Trophoblast cell (in vitro differentiated cells and primary cell): ENCODE data around the gene SLC1A5.
"Not testable (repeated sequence)": the region's sequence is repeated elsewhere in the genome, so short reads cannot be mapped to it uniquely, and the experiment has no call there.

Experiments used
- DNase-seq, 2 donors: peaks; one replicate each; pipeline ENCODE4 v3.0.0-alpha.2; 2016
- H2AFZ ChIP-seq: 2 replicates; pipeline ENCODE4 v1.6.1; 2013; ENCODE audit warnings: low read length, moderate library complexity, mild to moderate bottlenecking; ENCODE audit not compliant: insufficient read depth, poor library complexity
- H2AK5ac ChIP-seq: 2 replicates; pipeline ENCODE4 v1.6.1; 2013; ENCODE audit warnings: mild to moderate bottlenecking, low read length
- H2BK120ac ChIP-seq: 2 replicates; pipeline ENCODE4 v1.6.1; 2013; ENCODE audit warnings: low read length, mild to moderate bottlenecking, moderate library complexity; ENCODE audit not compliant: insufficient read depth, poor library complexity
- H2BK12ac ChIP-seq: 2 replicates; pipeline ENCODE4 v1.6.1; 2013; ENCODE audit warnings: mild to moderate bottlenecking, low read length, moderate library complexity
- H2BK5ac ChIP-seq: 2 replicates; pipeline ENCODE4 v1.6.1; 2013; ENCODE audit warnings: low read length, low read depth, moderate library complexity, mild to moderate bottlenecking; ENCODE audit not compliant: poor library complexity
- H3K14ac ChIP-seq: 2 replicates; pipeline ENCODE4 v1.6.1; 2013; ENCODE audit warnings: mild to moderate bottlenecking, low read length
- H3K18ac ChIP-seq: 2 replicates; pipeline ENCODE4 v1.6.1; 2013; ENCODE audit warnings: mild to moderate bottlenecking, low read length
- H3K23ac ChIP-seq: 2 replicates; pipeline ENCODE4 v1.6.1; 2013; ENCODE audit warnings: low read length
- H3K27ac ChIP-seq: 2 replicates; pipeline ENCODE4 v1.5.1; 2013; ENCODE audit warnings: low read depth, mild to moderate bottlenecking, inconsistent platforms, low read length, moderate library complexity
- H3K27me3 ChIP-seq: 2 replicates; pipeline ENCODE4 v1.6.1; 2013; ENCODE audit warnings: inconsistent platforms, mild to moderate bottlenecking, low read length, moderate library complexity; ENCODE audit not compliant: insufficient read depth
- H3K36me3 ChIP-seq, 2 experiments: 1 replicate in 1 of 2; 2 replicates in 1 of 2; pipeline ENCODE4 v1.6.1; 2013; ENCODE audit warnings: low read length in 2 of 2, mild to moderate bottlenecking in 2 of 2, moderate library complexity in 1 of 2; ENCODE audit not compliant: insufficient read depth in 2 of 2, control insufficient read depth in 1 of 2
- H3K4ac ChIP-seq: 2 replicates; pipeline ENCODE4 v1.6.1; 2013; ENCODE audit warnings: low read depth, mild to moderate bottlenecking, low read length, moderate library complexity
- H3K4me1 ChIP-seq, 2 experiments: 1 replicate in 1 of 2; 2 replicates in 1 of 2; pipeline ENCODE4 v1.6.1; 2013; ENCODE audit warnings: low read length in 2 of 2, mild to moderate bottlenecking in 2 of 2, moderate library complexity in 1 of 2; ENCODE audit not compliant: insufficient read depth in 2 of 2, control insufficient read depth in 1 of 2
- H3K4me2 ChIP-seq: 2 replicates; pipeline ENCODE4 v1.6.1; 2013; ENCODE audit warnings: inconsistent platforms, mild to moderate bottlenecking, low read length, moderate library complexity
- H3K4me3 ChIP-seq: 2 replicates; pipeline ENCODE4 v1.5.1; 2013; ENCODE audit warnings: mild to moderate bottlenecking, low read depth, low read length, inconsistent platforms
- H3K79me1 ChIP-seq: one replicate; pipeline ENCODE4 v1.6.1; 2013; ENCODE audit warnings: low read length
- H3K79me2 ChIP-seq: 2 replicates; pipeline ENCODE4 v1.6.1; 2013; ENCODE audit warnings: low read length, mild to moderate bottlenecking; ENCODE audit not compliant: control insufficient read depth, insufficient read depth, poor library complexity
- H3K9ac ChIP-seq: 2 replicates; pipeline ENCODE4 v1.6.1; 2013; ENCODE audit warnings: mild to moderate bottlenecking, low read length
- H3K9me3 ChIP-seq: 2 replicates; pipeline ENCODE4 v1.6.1; 2013; ENCODE audit warnings: low read depth, mild to moderate bottlenecking, control low read depth, inconsistent platforms, low read length; ENCODE audit not compliant: insufficient read depth
- H4K12ac ChIP-seq: 2 replicates; pipeline ENCODE4 v1.6.1; 2013; ENCODE audit warnings: low read depth, mild to moderate bottlenecking, low read length, moderate library complexity
- H4K8ac ChIP-seq: 2 replicates; pipeline ENCODE4 v1.6.1; 2013; ENCODE audit warnings: low read depth, mild to moderate bottlenecking, low read length, moderate library complexity
- H4K91ac ChIP-seq: one replicate; pipeline ENCODE4 v1.6.1; 2013; ENCODE audit warnings: low read depth, mild to moderate bottlenecking, low read length, moderate library complexity
- WGBS: extraction: QIAGEN DNeasy Blood & Tissue Kit; methylation state at CpG from one replicate; pipeline ENCODE4 v1.1.7; 2013; ENCODE audit warnings: missing lambda C conversion rate; ENCODE audit not compliant: insufficient read length, insufficient coverage; ENCODE audit errors: extremely low coverage; 5-methylcytosine and 5-hydroxymethylcytosine counted together

SLC1A5 gene

GRCh38 chr19:46773018-46773399, 15.4 kb downstream of the SLC1A5 start:
- Histone ChIP-seq H3K4ac (no peak overlapping the region), H3K23ac (no peak overlapping the region), H3K36me3 (peaks cover 30 to 32% of the 10 kb centered on the region in 2 experiments), H4K12ac (no peak overlapping the region), H2AFZ (no peak overlapping the region), H2BK5ac (no peak overlapping the region), H3K4me1 (no peaks in the 10 kb centered on the region), H4K91ac (no peak overlapping the region), H4K8ac (no peak overlapping the region), H3K79me2 (no peaks in the 10 kb centered on the region), H3K27me3 (no peaks in the 10 kb centered on the region), H2AK5ac (no peak overlapping the region), H3K14ac (no peak overlapping the region), H3K18ac (no peak overlapping the region), H2BK120ac (no peak overlapping the region), H3K27ac (no peak overlapping the region), H3K4me2 (no peak overlapping the region), H3K9me3 (no peaks in the 10 kb centered on the region), H3K4me3 (no peak overlapping the region), H2BK12ac (no peak overlapping the region), H3K9ac (no peak overlapping the region), H3K79me1 (no peaks in the 10 kb centered on the region)
- DNase-seq = no peak
- WGBS = no CpG with 5 or more reads among the region's 7 CpGs

DNA sequence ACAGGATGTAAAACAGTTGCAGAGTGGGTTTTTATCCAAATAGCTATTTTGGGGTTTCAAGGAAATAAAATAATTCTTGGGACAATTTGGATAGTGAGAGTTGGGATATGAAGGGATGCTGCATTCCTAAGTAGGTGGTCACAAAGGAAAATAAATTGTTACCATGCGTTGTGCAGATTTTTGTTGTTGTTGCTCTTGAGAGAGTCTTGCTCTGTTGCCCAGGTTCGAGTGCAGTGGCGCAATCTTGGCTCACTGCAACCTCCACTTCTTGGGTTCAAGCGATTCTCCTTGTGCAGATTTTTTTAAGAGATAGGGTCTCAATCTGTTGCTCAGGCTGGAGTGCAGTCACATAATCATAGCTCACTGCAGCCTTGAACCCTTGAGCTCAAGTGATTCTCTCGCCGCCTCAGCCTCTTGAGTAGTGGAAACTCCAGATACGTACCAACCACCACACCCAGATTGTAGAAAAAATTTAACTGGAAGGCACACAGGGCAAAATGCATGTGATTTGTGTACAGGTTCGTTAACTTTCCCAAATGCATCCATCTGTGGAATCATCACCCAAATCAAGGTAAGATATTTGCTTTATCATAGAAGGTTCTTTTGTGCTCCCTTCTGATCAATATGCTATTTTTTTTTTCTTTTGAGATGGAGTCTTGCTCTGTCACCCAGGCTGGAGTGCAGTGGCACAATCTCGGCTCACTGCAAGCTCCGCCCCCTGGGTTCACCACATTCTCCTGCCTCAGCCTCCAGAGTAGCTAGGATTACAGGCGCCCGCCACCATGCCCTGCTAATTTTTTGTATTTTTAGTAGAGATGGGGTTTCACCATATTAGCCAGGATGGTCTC, 16.0 kb downstream of the SLC1A5 start:
- no peaks in the 10 kb centered on the region for H3K79me1 ChIP-seq
- no peaks in the 10 kb centered on the region for H3K9me3 ChIP-seq
- H2AFZ ChIP-seq = no peak overlapping the region
- no peak overlapping the region for H2BK12ac ChIP-seq
- H4K8ac ChIP-seq = no peak overlapping the region
- no peak overlapping the region for H3K4me3 ChIP-seq
- no peaks in the 10 kb centered on the region for H3K79me2 ChIP-seq
- no peak overlapping the region for H3K9ac ChIP-seq
- no peak overlapping the region for H3K14ac ChIP-seq
- no peak overlapping the region for H2BK5ac ChIP-seq
- no peak overlapping the region for H3K23ac ChIP-seq
- peak in 1 of 2 donors; percentile 40 for DNase-seq
- H3K27ac ChIP-seq = no peak overlapping the region
- H2AK5ac ChIP-seq = no peak overlapping the region
- H3K18ac ChIP-seq = no peak overlapping the region
- no peak overlapping the region for H3K4me2 ChIP-seq
- WGBS = no CpG with 5 or more reads among the region's 12 CpGs
- peaks cover 26 to 27% of the 10 kb centered on the region in 2 experiments for H3K36me3 ChIP-seq
- H4K91ac ChIP-seq = no peak overlapping the region
- H3K27me3 ChIP-seq = no peaks in the 10 kb centered on the region
- no peaks in the 10 kb centered on the region for H3K4me1 ChIP-seq
- H3K4ac ChIP-seq = no peak overlapping the region
- H2BK120ac ChIP-seq = no peak overlapping the region
- H4K12ac ChIP-seq = no peak overlapping the region

DNA sequence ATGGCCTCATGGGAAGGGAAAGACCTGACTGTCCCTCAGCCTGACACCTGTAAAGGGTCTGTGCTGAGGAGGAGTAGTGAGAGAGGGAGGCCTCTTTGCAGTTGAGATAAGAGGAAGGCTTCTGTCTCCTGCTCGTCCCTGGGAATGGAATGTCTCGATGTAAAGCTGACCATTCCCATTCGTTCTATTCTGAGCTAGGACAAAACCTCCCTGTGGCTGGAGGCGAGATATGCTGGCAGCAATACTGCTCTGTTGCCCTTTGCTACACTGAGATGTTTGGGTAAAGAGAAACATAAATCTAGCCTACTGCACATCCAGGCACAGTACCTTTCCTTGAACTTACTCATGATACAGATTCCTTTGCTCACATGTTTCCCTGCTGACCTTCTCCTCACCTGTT, 19.6 kb downstream of the SLC1A5 start:
- H2BK5ac ChIP-seq, H3K27me3 ChIP-seq, H3K79me2 ChIP-seq, H3K4me3 ChIP-seq, H3K9ac ChIP-seq, H2AK5ac ChIP-seq, H3K4me1 ChIP-seq, H3K9me3 ChIP-seq, H2BK120ac ChIP-seq, H3K79me1 ChIP-seq, H3K4me2 ChIP-seq, H4K12ac ChIP-seq, DNase-seq, H2AFZ ChIP-seq, H2BK12ac ChIP-seq, H3K27ac ChIP-seq, H3K4ac ChIP-seq, H3K23ac ChIP-seq, H4K91ac ChIP-seq, H3K18ac ChIP-seq, H3K36me3 ChIP-seq, H3K14ac ChIP-seq, H4K8ac ChIP-seq: not testable (repeated sequence)
- WGBS = no CpG with 5 or more reads among the region's 4 CpGs

DNA sequence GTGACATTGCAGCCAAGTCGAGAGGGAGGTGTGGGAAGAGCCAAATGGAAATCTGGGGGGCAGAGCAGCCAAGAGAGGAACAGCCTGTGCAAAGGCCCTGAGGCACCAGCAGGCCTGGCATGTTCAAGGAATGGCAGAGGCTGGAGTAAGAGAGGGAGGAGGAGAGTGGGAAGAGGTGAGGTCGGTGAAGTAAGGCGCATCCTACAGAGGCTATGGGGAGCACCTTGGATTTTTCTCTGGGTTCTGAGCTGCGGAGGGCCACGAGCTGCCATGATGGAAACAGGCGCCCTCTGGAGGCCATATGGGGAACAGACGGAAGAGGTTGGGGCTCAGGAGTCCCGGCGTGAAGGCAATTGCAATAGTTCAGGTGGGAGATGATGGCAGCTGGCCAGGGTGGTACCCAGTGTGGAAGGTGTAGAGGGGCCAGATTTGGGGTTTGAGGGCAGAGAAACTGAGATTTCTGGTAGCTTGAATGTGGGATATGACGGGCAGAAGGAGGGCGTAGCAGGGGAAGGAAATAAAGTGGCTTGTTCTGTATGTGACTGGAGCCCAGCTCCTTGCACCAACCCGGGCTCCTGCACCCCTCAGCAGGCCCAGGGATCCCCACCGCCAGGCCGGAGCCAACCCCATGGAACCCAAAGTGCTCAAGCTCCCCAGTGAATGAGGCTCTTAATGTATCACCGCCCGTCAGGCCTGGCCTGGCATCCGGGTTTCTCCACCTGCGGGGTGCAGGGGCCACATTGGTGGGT, 21.7 kb downstream of the SLC1A5 start:
- H2BK120ac ChIP-seq = no peak overlapping the region
- no peak overlapping the region for H3K14ac ChIP-seq
- no peak overlapping the region for H4K91ac ChIP-seq
- no peaks in the 10 kb centered on the region for H3K79me2 ChIP-seq
- DNase-seq = peak in 1 of 2 donors; percentile 74
- H2AK5ac ChIP-seq = no peak overlapping the region
- H3K36me3 ChIP-seq = no peaks in the 10 kb centered on the region
- no peak overlapping the region for H4K8ac ChIP-seq
- no peaks in the 10 kb centered on the region for H3K4me1 ChIP-seq
- H4K12ac ChIP-seq = no peak overlapping the region
- no peak overlapping the region for H3K9ac ChIP-seq
- no peak overlapping the region for H3K4ac ChIP-seq
- H3K23ac ChIP-seq = no peak overlapping the region
- H3K4me3 ChIP-seq = no peak overlapping the region
- H3K79me1 ChIP-seq = no peaks in the 10 kb centered on the region
- peaks cover 3% of the 10 kb centered on the region for H3K9me3 ChIP-seq
- H3K4me2 ChIP-seq = no peak overlapping the region
- H3K18ac ChIP-seq = no peak overlapping the region
- H3K27ac ChIP-seq = no peak overlapping the region
- no CpG with 5 or more reads among the region's 18 CpGs for WGBS
- no peaks in the 10 kb centered on the region for H3K27me3 ChIP-seq
- no peak overlapping the region for H2BK5ac ChIP-seq
- H2BK12ac ChIP-seq = no peak overlapping the region
- no peak overlapping the region for H2AFZ ChIP-seq
